Hindlimb muscle (tissue), 1 donor: Measurements from ENCODE around the gene CNN1. TPM values are rescaled to one million over a fixed set of nuclear protein-coding genes. Genes with fewer than 3 reads are reported as not detected.
A peak's percentile ranks its signal among the peaks of the same experiment; 100 is the strongest.
"Not testable (repeated sequence)": the region's sequence is repeated elsewhere in the genome, so short reads cannot be mapped to it uniquely, and the experiment has no call there.

Experiments used
- DNase-seq: peaks from one replicate; pipeline ENCODE4 v3.0.0-alpha.2; 2013
- polyA plus RNA-seq: library from polyadenylated mRNA; unstranded; fragments of 120-200 nt; gene quantifications from one replicate; pipeline ENCODE4 v1.2.1, GENCODE V29; 2013; ENCODE audit not compliant: insufficient read length

CNN1 gene
- polyA plus RNA-seq, 1 donor = 43.0 TPM

DNA sequence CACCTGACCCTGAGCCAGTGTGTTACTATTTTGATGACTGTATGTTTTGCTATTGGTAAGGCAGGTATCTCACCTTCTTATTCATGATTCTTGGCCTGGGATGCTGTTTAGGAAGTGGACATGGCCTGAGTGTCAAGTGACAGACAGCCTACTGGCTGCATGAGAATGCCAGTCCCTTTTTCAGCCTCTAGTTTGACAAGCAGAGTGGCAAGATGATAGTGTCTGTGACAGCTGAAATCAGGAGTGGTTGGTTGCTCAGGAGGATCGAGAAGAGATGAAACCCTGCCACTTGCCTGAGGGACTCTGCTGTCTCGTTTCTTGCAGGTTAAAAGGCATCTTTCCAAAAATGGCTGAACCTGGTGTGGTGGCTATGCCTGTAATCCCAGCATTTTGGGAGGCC is 27.5 kb downstream of the CNN1 start:
- no peak for DNase-seq

DNA sequence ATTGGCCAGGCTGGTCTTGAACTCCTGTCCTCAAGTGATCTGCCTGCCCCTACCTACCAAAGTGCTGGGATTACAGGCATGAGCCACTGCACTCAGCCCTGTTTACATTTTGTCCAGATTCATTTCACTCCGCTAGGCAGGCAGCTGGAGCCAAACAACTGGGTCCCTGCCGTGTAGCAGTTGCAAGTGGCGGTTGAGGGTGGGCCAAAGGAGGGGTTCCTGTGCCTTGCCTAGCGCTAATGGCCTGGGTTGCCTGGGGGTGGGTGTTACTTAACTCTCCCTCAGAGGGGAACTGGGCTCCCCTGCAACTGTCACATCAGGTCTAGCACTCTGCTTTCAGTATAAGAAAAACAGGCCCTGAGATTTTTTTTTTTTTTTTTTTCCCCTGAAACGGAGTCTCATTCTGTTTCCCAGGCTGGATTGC is 31.4 kb downstream of the CNN1 start:
- DNase-seq = no peak

DNA sequence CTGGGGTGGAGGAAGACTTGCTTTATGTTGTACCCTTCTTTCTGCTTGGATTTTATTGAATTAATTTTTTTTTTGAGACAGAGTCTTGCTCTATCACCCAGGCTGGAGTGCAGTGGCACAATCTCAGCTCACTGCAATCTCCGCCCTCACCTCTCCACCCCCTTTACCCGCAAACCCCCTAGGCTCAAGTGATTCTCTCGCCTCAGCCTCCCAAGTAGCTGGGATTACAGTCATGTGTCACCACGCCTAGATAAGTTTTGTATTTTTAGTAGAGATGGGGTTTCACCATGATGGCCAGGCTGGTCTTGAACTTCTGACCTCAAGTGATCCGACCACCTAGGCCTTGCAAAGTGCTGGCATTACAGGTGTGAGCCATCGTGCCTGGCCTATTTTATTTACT is 34.7 kb downstream of the CNN1 start:
- not testable (repeated sequence) for DNase-seq

DNA sequence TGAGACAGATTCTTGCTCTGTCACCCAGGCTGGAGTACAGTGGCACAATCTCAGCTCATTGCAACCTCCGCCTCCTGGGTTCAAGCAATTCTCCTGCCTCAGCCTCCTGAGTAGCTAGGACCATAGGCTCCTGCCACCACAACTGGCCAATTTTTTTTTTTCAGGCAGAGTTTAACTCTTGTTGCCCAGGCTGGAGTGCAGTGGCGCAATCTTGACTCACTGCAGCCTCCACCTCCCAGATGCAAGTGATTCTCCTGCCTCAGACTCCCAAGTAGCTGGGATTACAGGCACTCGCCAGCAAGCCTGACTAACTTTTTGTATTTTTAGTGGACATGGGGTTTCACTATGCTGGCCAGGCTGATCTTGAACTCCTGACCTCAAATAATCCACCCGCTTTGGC is 35.1 kb downstream of the CNN1 start:
- DNase-seq = not testable (repeated sequence)

DNA sequence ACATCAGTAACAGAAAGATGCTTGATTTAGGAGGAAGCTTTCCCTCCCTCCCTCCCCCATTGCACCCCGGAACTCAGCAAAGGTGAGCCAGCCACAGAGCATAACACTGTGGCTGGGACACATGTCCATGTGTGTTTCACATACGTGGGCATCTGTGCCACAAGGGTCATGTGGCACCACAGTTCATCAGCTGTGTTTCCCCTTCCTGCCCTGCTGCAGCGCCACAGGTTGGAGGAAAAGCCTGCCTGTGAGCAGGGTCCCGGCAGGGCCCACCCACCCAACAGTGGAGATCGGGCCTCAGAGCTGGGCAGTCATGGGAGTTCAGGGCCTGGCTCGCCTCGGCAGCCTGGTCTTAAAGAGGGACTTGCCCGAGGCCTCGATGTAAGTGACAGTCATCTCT is 36.0 kb downstream of the CNN1 start:
- no peak for DNase-seq

DNA sequence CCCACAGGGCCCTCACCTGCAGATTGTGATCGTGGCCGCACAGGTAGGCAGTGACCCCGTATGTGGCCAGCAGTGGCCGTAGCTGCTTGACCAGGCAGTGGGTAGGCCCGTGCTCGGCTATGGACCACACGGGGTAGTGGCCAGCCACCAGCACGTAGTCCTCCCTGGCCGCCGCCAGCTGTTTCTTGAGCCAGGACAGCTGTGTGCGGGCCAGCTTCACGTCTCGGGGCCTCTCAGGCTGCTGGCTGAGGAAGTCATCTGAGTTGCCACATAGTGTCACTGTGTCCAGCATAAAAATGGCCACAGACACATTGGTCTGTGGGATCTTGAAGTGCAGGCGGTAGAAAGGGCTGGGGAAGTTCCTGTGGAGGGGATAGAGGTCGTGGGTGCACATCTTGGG is 37.6 kb downstream of the CNN1 start:
- no peak for DNase-seq

DNA sequence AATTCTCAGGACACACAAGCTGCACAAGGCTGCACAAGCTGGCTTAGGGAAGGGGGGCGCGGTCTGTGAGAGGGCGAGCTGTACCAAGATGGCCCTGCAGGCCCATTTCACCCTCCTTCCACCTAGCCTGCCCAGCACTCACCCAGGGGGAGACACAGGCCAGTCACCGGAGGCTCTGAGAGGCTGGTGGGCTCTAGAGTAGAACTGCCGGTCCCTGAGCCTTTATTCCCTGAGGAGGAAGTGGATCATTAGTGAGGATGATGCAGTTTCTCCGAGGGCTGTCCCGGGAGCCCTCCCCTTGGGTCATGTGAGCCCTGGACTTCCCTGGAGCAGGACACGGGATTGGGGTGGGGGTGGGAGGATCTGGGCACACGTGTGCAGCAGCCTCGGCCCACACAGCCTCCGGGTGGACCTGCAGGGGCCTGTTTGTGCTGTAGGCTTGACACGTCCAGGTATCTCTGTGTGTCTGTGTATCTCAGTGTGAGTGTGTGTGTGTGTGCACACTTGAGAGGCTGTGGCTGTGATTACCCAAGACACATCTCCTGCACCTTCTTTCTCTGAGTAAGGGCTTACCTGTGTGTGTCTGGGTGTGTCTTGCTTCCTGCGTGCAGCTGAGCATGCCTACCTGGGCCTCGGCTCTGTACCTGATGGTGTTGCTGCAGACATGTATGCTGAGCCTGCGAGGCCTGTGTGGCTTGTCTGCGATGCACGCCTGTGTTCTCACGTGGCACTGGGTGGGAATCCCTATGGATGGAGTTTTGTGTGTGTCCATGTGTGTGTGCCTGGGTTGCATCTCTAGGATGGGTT is 39.0 kb downstream of the CNN1 start, which contains the start of gene ACP5:
ACP5 (minus strand) TSS at position 195 of the 807 bp plus-strand sequence. CDS start 328 bp downstream, outside the sequence.
- no peak for DNase-seq

DNA sequence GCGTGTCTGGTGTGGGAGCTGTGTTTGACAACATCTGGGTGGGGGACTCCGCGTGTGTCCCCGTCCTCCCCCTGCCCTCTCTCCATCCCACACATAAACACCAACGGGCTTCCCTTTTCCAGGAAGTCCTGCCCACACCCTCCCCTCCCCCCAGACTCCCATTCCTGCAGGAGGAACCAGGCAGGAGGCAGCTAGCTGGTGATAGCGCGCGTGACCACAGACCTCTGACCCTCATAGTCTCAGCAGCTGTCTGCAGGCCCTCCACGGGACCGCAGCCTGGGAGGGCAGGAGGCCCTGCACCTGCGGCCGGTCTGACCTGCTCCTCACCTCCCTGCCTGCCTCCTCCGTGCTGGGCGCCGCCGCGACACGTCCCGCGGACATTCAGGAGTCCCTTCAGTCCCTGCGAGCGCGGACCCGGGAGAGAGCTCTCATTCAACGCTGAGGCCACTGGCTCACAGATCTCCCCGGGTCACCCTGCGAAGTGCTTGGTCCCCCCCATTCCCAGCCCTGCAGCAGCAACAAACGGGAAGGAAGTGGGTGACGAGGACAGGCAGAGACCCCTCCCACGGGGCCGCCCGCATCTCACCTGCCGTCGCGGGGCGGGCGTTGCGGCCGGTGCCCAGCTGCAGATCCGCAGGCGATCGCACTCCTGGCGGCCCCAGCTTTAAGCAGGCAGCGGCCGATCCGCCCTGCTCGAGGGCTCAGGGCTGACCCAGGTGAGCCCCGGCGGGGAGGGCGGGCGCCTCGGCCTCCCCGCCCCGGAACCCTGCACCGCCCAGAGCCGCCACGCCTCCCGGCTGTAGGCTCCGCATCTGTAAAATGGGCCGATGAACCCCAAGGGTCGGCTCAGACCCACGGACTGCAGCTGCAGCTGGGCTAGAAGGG is 39.8 kb downstream of the CNN1 start:
- DNase-seq = no peak

DNA sequence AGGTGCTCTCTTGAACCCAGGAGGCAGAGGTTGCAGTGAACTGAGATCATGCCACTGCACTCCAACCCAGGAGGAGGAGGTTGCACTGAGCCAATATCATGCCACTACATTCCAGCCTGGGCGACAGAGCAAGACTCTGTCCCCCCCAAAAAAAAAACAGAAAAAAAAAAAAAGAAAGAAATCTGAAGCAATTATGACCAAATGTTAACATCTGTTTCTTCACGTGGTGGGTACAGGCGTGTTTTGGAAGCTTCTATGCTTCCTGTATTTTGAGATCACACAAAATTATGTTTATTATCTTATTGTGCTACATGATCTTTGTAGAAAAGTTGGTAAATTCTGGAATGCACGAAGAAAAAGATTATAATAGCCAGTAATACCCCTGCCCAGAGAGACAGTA is 41.5 kb downstream of the CNN1 start:
- DNase-seq = no peak

DNA sequence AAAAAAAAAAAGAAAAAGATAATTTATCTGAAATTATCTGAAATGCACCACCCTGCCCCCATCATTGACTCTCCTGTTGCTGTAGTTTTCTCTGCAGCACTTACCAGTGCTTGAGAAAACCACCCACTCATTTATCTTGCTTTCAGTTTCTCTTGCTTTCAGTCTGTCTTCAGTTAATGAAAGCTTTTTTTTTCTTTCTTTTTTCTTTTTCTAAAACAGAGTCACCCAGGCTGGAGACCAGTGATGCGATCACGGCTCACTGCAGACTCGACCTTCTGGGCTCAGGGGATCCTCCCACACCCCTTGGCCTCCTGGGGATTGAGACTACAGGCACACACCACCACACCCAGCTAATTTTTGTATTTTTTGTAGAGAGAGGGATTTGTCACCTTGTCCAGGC is 43.1 kb downstream of the CNN1 start:
- DNase-seq = no peak

DNA sequence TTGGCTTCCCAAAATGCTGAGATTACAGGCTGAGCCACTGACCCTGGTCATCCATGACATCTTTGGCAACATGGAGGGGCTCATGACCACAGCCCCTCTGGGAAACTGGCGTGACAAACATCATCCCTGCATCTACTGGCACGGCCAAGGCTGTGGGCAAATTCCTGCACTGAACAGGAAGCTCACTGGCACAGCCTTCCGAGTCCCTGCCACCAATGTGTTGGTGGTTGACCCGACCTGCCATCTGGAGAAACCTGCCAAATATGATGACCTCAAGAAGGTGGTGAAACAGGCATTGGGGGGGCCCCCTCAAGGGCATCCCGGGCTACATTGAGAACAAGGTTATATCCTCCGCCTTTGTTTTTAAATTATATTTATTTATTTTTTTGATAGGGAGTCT is 47.7 kb downstream of the CNN1 start:
- no peak for DNase-seq

DNA sequence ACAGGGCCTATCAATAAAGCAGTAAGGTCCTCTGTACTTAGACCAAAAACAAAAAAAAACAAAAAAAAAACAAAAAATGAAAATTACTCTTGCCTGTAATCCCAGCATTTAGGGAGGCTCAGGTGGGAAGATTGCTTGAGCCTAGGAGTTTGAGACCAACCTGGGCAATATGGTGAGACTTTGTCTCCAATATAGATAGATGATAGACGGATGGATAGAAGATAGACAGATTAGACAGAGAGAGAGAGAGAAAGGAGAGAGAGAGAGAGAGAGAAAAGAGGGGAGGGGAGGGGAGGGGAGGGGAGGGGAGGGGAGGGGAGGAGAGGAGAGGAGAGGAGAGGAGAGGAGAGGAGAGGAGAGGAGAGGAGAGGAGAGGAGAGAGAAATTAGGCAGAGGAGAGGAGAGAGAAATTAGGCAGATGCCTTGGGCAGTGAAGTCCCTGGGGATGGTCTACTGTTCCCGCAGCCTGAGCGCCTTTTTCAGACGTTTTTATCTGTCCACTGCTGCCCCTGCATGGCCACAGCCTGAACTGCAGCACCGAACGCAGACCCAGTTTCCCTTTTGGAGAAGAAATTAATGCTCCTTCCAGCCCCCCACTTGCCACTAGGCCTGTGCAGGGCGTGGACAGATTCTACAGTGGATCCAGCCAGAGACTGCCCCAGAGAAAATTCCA is 48.8 kb downstream of the CNN1 start:
- DNase-seq = peak; percentile 66

DNA sequence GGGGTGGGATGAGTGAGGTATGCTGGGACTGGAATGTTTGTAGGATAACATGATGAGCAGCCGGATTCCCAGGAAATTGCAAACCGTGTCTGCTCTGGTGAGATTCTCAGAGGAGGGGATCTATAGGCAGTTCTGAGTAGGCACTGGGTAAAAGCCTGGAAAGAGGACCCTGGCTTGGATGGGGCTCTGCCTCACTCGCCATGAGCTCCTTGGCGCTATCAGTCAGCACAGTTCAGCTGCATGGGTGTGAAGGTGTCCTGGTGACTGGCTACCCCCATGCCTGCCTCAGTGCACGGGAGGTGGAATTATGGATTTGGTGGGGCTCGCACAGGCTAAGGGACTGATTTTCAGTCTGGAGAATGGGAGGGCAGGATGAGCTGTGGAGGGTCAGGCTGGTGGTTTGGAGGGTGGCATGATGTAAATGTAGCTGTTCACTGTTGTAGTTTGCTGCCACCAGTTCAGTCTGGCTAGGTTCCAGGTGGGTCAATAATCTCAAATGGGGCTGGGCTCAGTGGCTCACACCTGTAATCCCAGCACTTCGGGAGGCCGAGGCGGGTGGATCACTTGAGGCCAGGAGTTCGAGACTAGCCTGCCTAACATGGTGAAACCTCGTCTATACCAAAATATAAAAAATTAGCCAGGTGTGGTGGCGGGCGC is 49.5 kb downstream of the CNN1 start:
- no peak for DNase-seq

DNA sequence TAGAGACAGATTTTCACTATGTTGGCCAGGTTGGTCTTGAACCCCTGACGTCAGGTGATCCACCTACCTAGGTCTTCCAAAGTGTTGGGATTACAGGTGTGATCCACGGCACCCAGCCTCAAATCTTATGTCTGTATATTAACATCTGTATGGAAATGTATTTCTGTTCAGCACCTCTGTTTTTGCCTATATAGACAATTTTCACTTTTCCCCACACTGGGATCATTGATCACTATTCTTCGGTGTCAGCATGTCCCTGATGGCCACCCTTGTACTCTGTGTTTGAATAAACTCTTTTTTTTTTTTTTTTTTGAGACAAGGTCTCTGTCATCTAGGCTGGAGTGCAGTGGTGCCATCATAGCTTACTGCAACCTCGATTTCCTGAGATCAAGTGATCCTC is 55.4 kb downstream of the CNN1 start:
- no peak for DNase-seq

DNA sequence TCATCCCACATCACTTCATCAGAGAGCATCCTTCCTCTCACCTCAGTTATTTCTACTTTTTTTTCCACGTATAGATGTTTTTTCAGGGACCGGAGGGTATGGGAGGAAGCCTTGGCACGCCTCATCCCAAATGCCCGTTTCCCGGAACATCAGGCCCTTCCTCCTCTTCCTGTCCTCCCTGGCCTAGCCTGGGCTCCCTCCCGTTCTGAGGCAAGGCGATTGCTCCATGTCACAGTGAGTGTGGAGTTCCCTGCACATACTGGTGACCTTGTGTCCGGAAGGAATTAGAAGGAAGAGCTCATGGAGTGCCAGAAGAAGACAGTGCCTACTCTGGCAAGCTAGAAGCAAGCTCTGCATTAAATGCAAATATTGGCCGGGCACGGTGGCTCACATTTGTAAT is 57.5 kb downstream of the CNN1 start:
- no peak for DNase-seq

DNA sequence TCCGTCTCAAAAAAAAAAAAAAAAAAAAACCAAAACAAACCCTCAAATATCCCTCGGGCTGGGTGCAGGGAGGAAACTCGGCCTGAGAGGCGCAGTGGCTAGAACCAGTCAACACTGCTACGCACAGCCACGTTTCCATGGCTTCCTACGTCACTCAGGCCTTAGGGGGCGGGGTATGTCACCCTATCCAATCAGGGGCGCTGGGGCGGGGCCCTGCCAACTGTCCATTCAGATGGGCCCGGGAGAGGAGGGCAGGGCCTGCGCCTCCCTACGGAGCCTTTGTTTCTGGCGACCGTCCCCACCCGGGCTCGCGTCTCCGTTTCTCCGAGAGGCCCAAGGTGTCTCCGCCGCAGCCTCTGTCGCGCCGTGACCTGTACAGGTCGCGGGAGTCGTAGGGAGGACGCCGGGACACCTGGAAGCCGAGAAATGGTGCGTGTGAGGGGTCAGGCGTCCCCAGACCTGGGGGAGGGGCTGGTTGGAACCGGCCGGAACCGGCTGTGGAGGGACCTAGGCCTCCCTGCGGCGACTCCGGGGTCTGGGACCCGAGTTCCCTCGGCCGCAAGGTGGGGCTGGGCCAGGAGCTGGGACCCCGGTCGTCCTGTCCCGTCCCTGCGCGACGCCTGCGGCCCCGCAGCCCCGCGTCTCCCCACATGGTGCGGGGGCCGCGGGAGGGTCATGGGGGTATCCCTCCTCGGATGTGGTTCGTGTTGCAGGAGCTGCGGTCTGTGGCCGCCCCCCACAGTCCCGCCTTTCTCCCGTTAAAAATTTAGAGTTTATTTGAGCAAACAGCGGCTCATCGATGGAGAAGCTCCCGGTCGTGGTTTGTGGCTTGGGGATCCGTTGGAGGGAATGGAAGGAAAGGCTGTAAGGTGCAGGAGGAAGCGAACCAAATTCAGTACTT is 58.8 kb downstream of the CNN1 start, which contains the start of gene ZNF627:
ZNF627 (plus strand) TSS at position 282 of the 901 bp plus-strand sequence; CDS start at position 427, 145 bp downstream.
- DNase-seq = peak; percentile 97

DNA sequence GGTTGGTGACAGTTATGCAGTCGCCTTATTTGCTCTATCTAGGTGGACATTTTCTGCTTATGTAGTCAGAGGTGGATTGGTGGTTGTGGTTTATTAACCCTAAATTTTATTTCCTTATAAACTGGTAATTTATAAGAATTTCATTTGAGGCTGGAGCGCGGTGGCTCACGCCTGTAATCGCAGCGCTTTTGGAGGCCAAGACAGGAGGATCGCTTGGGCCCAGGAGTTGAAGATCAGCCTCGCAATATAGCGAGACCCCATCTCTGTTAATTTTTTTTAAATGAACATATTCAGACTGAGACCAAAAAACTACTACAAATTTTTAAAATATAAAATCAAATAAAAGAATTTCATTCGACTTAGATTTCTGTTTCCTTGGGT is 59.4 kb downstream of the CNN1 start:
- DNase-seq = no peak

DNA sequence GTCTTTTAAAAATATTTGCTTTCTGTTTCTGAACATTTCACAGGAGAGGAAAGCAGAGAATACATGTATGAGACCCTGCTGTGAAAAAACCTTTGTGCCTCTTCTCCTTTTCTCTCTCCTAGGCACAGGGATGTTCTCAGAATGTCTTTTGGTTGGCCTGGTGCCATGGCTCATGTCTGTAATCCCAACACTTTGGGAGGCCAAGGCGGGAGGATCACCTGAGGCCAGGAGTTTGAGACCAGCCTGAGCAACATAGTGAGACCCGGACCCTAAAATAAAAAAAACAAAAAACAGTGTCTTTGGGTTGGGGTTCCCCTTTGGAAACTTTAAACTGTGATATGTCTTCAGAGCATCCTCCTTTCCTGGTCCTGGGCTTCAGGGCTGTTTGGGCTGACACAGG is 60.1 kb downstream of the CNN1 start:
- no peak for DNase-seq

DNA sequence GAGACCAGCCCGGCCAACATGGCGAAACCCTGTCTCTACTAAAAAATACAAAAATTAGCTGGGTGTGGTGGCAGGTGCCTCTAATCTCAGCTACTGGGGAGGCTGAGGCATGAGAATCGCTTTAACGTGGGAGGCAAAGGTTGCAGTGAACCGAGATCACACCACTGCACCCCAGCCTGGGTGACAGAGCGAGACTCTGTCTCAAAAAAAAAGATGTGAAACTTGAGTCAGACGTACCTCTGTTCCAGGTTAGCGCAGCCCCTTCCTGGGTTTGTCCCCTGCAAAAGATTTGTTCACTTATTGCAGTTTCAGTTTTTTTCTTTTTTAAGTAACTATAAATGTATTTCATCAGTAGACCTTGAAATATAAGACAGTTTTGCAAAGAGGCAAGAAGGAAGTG is 61.1 kb downstream of the CNN1 start:
- not testable (repeated sequence) for DNase-seq
